Suprapubic skin (tissue), 4 donors: ENCODE measurements around the gene FUT7. TPM values are rescaled to one million over a fixed set of nuclear protein-coding genes. Genes with fewer than 3 reads are reported as not detected.

Source experiments
- DNase-seq, 2 donors: peaks; one replicate each; pipeline ENCODE4 v3.0.0-alpha.2; 2019; ENCODE audit warnings: low spot score in 2 of 2
- H3K27ac ChIP-seq: fragments of 200-600 bp; sonication (generic); one replicate; pipeline ENCODE4 v1.5.1; 2019
- H3K27me3 ChIP-seq: fragments of 200-600 bp; sonication (generic); one replicate; pipeline ENCODE4 v1.5.1; 2019
- H3K36me3 ChIP-seq: fragments of 200-600 bp; sonication (generic); one replicate; pipeline ENCODE4 v1.5.1; 2019
- H3K4me1 ChIP-seq: fragments of 200-600 bp; sonication (generic); one replicate; pipeline ENCODE4 v1.5.1; 2019
- H3K4me3 ChIP-seq: fragments of 200-600 bp; sonication (generic); one replicate; pipeline ENCODE4 v1.5.1; 2019; ENCODE audit warnings: mild to moderate bottlenecking
- H3K9me3 ChIP-seq: fragments of 200-600 bp; sonication (generic); one replicate; pipeline ENCODE4 v1.5.1; 2019
- EP300 ChIP-seq: sonication (generic); formaldehyde crosslinking; IDR thresholded peaks from one replicate; pipeline ENCODE4 v1.6.1; 2017; ENCODE audit warnings: antibody characterized with exemption
- POLR2A ChIP-seq, 2 donors: fragments of 450-650 bp; IDR thresholded peaks; one replicate each; pipeline ENCODE4 v1.6.1; 2017; ENCODE audit warnings: antibody characterized with exemption in 2 of 2, mild to moderate bottlenecking in 2 of 2, moderate library complexity in 2 of 2
- POLR2AphosphoS5 ChIP-seq, 3 donors: sonication (generic); formaldehyde crosslinking; IDR thresholded peaks; one replicate each; pipeline ENCODE4 v1.6.1; 2017; ENCODE audit warnings: antibody characterized with exemption in 3 of 3
- WGBS: methylation state at CpG from one replicate; pipeline ENCODE4 v1.1.5; 2018; 5-methylcytosine and 5-hydroxymethylcytosine counted together
- total RNA-seq, 4 donors: library from RNA; depleted of rRNA; stranded (reverse); fragments of >200 nt; gene quantifications; one replicate each; pipeline ENCODE4 v1.1.0, GENCODE V29; 2016
- TF ChIP-seq, protein P1 (sequence below), 2 donors: fragments of 200-600 bp in 1 of 2; fragments of 450-650 bp in 1 of 2; sonication (generic) in 1 of 2; IDR thresholded peaks; one replicate each; pipeline ENCODE4 v1.5.1; 2016 to 2019; ENCODE audit warnings: antibody characterized with exemption in 2 of 2, mild to moderate bottlenecking in 1 of 2, moderate library complexity in 1 of 2

FUT7 gene
- total RNA-seq, 4 donors from 2014 or later, result 0.72 TPM; not detected in 3

DNA sequence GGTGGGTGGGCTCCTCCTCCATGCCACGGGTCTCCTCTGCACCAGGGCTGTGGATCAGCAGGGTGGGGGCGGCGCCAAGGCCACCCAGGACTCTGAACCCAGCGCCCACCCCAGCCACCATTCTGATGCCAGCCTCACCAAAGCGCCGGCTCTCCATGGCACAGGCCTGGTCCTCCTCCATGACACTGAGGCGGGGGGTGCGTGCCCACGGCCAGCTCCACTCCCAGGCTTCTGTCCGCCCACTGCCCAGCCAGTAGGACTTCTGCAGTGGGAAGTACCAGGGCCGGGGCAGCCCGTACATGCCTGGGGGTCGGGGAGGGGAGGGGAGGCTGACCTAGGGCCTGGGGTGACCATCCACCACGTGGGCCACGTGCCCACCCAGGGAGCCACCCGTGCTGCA is 15.5 kb downstream of the FUT7 start:
- H3K4me3 ChIP-seq, result no peak overlapping the region
- TF ChIP-seq EP300 (no peak), POLR2A (IDR thresholded peaks at IDR 0.05) (no peak), POLR2AphosphoS5 (IDR thresholded peaks at IDR 0.05) (no peak)
- TF ChIP-seq, protein P1, sequence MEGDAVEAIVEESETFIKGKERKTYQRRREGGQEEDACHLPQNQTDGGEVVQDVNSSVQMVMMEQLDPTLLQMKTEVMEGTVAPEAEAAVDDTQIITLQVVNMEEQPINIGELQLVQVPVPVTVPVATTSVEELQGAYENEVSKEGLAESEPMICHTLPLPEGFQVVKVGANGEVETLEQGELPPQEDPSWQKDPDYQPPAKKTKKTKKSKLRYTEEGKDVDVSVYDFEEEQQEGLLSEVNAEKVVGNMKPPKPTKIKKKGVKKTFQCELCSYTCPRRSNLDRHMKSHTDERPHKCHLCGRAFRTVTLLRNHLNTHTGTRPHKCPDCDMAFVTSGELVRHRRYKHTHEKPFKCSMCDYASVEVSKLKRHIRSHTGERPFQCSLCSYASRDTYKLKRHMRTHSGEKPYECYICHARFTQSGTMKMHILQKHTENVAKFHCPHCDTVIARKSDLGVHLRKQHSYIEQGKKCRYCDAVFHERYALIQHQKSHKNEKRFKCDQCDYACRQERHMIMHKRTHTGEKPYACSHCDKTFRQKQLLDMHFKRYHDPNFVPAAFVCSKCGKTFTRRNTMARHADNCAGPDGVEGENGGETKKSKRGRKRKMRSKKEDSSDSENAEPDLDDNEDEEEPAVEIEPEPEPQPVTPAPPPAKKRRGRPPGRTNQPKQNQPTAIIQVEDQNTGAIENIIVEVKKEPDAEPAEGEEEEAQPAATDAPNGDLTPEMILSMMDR (IDR thresholded peaks at IDR 0.05), result no peak
- no peaks in the 10 kb centered on the region for H3K9me3 ChIP-seq
- H3K36me3 ChIP-seq, result peaks cover 70% of the 10 kb centered on the region
- no peaks in the 10 kb centered on the region for H3K4me1 ChIP-seq
- H3K27me3 ChIP-seq, result no peaks in the 10 kb centered on the region
- DNase-seq, result no peak
- WGBS, result 85% methylated on average over 4 of the region's 16 CpGs
- H3K27ac ChIP-seq, result no peak overlapping the region

DNA sequence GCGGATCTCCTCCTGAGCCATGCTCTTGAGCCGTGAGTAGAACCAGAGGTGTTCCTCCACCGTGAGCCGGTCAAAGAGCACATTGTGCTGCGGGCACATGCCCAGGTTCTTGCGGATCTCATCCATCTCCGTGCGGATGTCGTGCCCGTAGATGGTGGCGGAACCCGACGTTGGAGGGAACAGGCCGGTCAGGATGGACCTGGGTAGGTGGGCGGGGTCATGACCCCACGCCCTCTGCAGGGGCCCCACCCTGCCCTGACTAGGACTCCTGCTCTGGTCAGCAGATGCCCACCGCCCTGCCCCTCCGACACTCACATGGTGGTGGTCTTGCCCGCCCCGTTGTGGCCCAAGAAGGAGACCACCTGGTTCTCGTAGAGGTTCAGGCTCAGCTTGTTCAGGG is 15.9 kb downstream of the FUT7 start:
- Histone ChIP-seq H3K4me1 (no peaks in the 10 kb centered on the region), H3K36me3 (peaks cover 75% of the 10 kb centered on the region), H3K4me3 (no peak overlapping the region), H3K9me3 (no peaks in the 10 kb centered on the region), H3K27ac (no peak overlapping the region), H3K27me3 (no peaks in the 10 kb centered on the region)
- DNase-seq, result no peak
- TF ChIP-seq POLR2A (IDR thresholded peaks at IDR 0.05) (no peak), POLR2AphosphoS5 (IDR thresholded peaks at IDR 0.05) (no peak), EP300 (no peak)
- TF ChIP-seq, protein P1 (IDR thresholded peaks at IDR 0.05), result no peak
- 86% methylated on average over 2 of the region's 21 CpGs for WGBS

DNA sequence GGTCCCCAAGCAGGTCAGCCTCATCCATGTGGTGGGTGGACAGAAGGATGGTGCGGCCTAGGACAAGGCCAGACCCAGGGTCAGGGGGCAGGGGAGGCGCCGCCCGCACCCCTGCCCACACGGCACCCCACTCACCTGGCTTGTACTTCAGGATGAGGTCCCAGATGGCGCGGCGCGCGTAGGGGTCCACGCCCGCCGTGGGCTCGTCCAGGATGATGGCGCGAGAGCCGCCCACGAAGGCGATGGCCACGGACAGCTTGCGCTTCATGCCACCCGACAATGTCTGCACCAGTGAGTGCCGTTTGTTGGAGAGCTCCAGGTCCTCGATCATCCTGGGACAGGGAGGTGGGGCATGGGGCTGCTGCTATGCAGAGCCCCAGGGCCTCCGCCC is 16.4 kb downstream of the FUT7 start:
- no peak for DNase-seq
- H3K36me3 ChIP-seq, result peaks cover 75% of the 10 kb centered on the region
- WGBS, result 97% methylated on average over 14 of the region's 25 CpGs
- H3K9me3 ChIP-seq, result no peaks in the 10 kb centered on the region
- no peak overlapping the region for H3K27ac ChIP-seq
- H3K4me1 ChIP-seq, result no peaks in the 10 kb centered on the region
- H3K4me3 ChIP-seq, result no peak overlapping the region
- TF ChIP-seq POLR2AphosphoS5 (IDR thresholded peaks at IDR 0.05), result no peak
- TF ChIP-seq, protein P1 (IDR thresholded peaks at IDR 0.05), result no peak
- TF ChIP-seq POLR2A (IDR thresholded peaks at IDR 0.05), result no peak
- no peak for TF ChIP-seq EP300
- no peaks in the 10 kb centered on the region for H3K27me3 ChIP-seq

DNA sequence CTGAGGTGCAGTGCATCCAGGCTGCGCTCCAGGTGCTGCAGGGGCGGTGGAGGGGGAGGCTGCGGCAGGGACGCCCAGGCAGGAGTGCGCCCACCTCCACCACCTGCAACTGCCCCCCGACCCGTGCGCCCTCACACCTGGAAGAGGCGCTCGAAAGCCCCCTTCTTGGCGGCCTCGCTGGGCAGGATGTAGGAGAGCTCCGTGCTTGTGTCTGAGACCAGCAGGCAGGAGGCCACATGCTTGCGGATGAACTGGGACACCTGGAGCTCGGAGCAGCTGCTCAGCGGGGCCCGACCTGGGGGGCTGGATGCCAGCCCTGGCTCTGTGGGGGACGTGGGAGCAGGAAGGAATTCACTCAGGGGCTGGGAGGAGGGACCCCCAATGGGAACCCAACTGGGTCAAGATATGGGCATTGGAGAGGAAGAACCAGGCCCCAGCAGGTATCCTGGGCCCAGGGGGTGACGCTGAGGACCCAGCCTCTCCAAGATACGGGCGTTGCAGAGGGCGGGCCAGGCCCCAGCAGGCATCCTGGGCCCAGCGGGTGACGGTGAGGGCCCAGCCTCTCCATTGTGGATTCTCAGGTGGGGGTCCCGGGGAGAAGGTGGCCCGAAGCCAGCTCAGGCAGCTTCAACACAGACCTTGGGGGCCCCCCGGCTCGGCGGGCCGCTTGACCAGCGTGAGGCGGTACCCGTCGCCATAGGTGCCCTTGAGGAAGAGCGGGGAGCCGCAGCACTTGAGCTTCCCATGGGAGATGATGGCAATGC is 16.9 kb downstream of the FUT7 start:
- Histone ChIP-seq H3K4me3 (no peak overlapping the region), H3K27ac (no peak overlapping the region), H3K9me3 (no peaks in the 10 kb centered on the region), H3K4me1 (no peaks in the 10 kb centered on the region), H3K27me3 (no peaks in the 10 kb centered on the region), H3K36me3 (peaks cover 77% of the 10 kb centered on the region)
- TF ChIP-seq EP300 (no peak), POLR2AphosphoS5 (IDR thresholded peaks at IDR 0.05) (no peak), POLR2A (IDR thresholded peaks at IDR 0.05) (no peak)
- TF ChIP-seq, protein P1 (IDR thresholded peaks at IDR 0.05), result no peak
- 92% methylated on average over 13 of the region's 36 CpGs for WGBS
- no peak for DNase-seq

DNA sequence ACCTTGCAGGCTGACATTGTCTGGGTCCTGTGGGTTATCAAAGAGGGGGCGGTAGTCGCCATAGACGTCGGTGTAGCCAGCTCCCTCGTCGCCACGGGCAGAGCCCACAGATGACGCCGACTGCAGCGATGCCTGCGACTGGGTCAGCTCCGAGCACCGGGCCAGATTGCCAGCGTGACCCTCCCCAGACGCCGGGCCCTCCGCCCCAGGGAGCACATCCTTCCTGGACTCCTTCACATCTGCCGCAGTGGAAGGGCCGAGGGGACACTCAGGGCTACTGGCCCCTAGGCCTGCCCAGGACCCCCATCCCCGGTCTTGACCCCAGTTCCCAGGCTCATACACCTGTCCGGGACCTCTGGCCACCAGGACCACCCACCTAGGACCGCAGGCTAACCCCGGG is 17.7 kb downstream of the FUT7 start:
- H3K36me3 ChIP-seq, result peaks cover 85% of the 10 kb centered on the region
- WGBS, result 89% methylated on average over 16 of the region's 23 CpGs
- TF ChIP-seq, protein P1 (IDR thresholded peaks at IDR 0.05), result no peak
- TF ChIP-seq POLR2AphosphoS5 (IDR thresholded peaks at IDR 0.05) (no peak), EP300 (no peak), POLR2A (IDR thresholded peaks at IDR 0.05) (no peak)

More for the DNA sequence above, 17.7 kb downstream of the FUT7 start:
- H3K4me1 ChIP-seq, result no peaks in the 10 kb centered on the region
- no peak overlapping the region for H3K27ac ChIP-seq
- DNase-seq, result no peak
- H3K27me3 ChIP-seq, result no peaks in the 10 kb centered on the region
- no peaks in the 10 kb centered on the region for H3K9me3 ChIP-seq
- H3K4me3 ChIP-seq, result no peak overlapping the region
